Measurements from ENCODE around the gene WDR70. TPM values are rescaled to one million over a fixed set of nuclear protein-coding genes. Genes with fewer than 3 reads are reported as not detected.

The WDR70 gene
- total RNA-seq, 3 donors from 2014 or later (not counting 1 experiment from before 2014, with no cell fraction given): 36.3 to 47.0 (median 41.3) TPM

DNA sequence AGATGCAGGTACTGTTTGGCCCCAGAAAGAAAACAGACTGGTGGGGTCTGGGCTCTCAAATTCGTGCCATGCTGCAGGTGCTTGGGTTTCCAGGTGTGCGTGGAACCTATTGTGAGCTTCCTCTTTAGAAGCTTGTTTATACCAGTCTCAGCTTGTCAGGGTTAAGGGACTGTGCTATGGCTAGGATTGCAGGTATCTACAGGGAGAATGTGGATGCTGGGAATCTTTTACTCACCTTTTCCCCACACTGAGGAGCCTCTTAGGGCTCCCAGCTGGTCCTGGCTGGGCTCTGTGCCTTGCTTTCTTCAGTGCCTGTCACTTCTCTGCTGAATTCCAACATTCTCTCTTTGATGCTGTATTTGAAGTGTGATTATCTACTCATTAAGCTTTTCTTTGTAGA lies 111.8 kb downstream of the WDR70 start:
- Mint-ChIP-seq H3K27me3 (ENCODE audit: low read depth in 2 of 2) (no peaks in the 10 kb centered on the region), H3K4me1 (peaks cover 13 to 20% of the 10 kb centered on the region in 2 donors), H3K36me3 (peaks cover 14% of the 10 kb centered on the region), H3K9me3 (peaks cover 0 to 8% of the 10 kb centered on the region in 2 donors), H3K27ac (no peak overlapping the region), H3K4me3 (no peak overlapping the region)
- Histone ChIP-seq H3K27ac (ENCODE audit: low read length) (no peak overlapping the region), H3K4me3 (ENCODE audit: low read length) (no peak overlapping the region), H3K27me3 (ENCODE audit: control insufficient read depth, insufficient read depth, low read length) (no peaks in the 10 kb centered on the region), H3K36me3 (ENCODE audit: control insufficient read depth, insufficient read depth, low read length) (no peaks in the 10 kb centered on the region), H3K9me3 (ENCODE audit: control insufficient read depth, insufficient read depth, low read length) (no peaks in the 10 kb centered on the region), H3K4me1 (ENCODE audit: control insufficient read depth, insufficient read depth, low read length) (no peaks in the 10 kb centered on the region)
- WGBS (ENCODE audit: insufficient coverage): 100% methylated on average over 2 of the region's 2 CpGs
- intact Hi-C loops (cut with micrococcal nuclease): no loop called here
- ATAC-seq: no peak
- TF ChIP-seq CTCF (IDR thresholded peaks at IDR 0.05): no peak
- DNase-seq: no peak

DNA sequence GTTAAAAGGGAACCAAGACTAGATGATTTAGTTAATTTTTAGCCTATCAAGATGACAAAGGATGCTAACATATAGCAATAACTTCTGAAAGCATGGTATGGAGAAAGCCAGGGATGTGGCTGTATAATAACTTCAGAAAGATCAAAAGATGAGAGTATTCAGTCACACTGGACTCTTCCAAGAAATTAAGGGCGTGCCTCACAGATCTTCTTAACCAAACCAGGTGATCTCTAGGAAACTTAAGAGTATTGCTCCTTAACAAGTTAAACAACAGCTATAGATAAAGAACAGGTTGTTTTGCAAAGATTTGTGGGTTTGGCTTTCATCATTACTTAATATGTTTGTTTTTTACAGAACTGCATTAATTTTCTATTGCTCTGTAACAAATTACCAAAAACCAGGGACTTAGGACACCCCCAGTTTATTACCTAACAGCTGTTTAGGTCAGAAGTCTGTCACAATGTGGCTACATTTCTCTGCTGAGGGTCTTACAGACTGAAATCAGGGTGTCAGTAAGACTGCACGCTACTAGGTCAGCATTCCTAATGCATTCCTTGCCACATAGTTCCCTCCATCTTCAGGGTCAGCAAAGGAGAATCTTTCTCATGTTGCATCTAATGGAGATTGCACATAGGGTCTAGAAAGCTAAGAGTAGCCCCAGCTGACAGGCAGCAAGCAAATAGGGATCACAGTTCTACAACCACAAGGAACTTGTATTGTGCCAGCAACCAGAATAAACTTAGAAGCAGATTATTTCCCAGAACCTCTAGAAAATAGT lies 113.8 kb downstream of the WDR70 start:
- no peak overlapping the region for H3K4me3 ChIP-seq (ENCODE audit: low read length)
- no peaks in the 10 kb centered on the region for H3K4me1 ChIP-seq (ENCODE audit: control insufficient read depth, insufficient read depth, low read length)
- no peaks in the 10 kb centered on the region for H3K36me3 ChIP-seq (ENCODE audit: control insufficient read depth, insufficient read depth, low read length)
- Mint-ChIP-seq H3K4me1 (peaks cover 13 to 20% of the 10 kb centered on the region in 2 donors), H3K27me3 (ENCODE audit: low read depth in 2 of 2) (no peaks in the 10 kb centered on the region), H3K4me3 (no peak overlapping the region), H3K36me3 (peaks cover 10% of the 10 kb centered on the region), H3K27ac (no peak overlapping the region), H3K9me3 (peaks cover 0 to 8% of the 10 kb centered on the region in 2 donors)
- intact Hi-C loops (cut with micrococcal nuclease): no loop called here
- ATAC-seq: no peak
- 93% methylated on average over 1 of the region's 2 CpGs for WGBS (ENCODE audit: insufficient coverage)
- no peak overlapping the region for H3K27ac ChIP-seq (ENCODE audit: low read length)
- TF ChIP-seq CTCF (IDR thresholded peaks at IDR 0.05): no peak
- H3K9me3 ChIP-seq (ENCODE audit: control insufficient read depth, insufficient read depth, low read length): no peaks in the 10 kb centered on the region
- no peaks in the 10 kb centered on the region for H3K27me3 ChIP-seq (ENCODE audit: control insufficient read depth, insufficient read depth, low read length)
- DNase-seq: no peak

- no peaks in the 10 kb centered on the region for H3K27me3 Mint-ChIP-seq (ENCODE audit: low read depth in 2 of 2)
- no peaks in the 10 kb centered on the region for H3K36me3 ChIP-seq (ENCODE audit: control insufficient read depth, insufficient read depth, low read length)
- DNase-seq (no peak), ATAC-seq (no peak)
- no peaks in the 10 kb centered on the region for H3K27me3 ChIP-seq (ENCODE audit: control insufficient read depth, insufficient read depth, low read length)
- no peak for TF ChIP-seq CTCF (IDR thresholded peaks at IDR 0.05)
- no peaks in the 10 kb centered on the region for H3K9me3 Mint-ChIP-seq
- H3K4me1 Mint-ChIP-seq: peaks cover 4 to 14% of the 10 kb centered on the region in 2 donors
- no peak overlapping the region for H3K27ac ChIP-seq (ENCODE audit: low read length)
- peak overlapping the region; percentile 1 to 14 for H3K27ac Mint-ChIP-seq
- no peaks in the 10 kb centered on the region for H3K36me3 Mint-ChIP-seq
- no peaks in the 10 kb centered on the region for H3K9me3 ChIP-seq (ENCODE audit: control insufficient read depth, insufficient read depth, low read length)
- intact Hi-C loops (cut with micrococcal nuclease): no loop called here
- no peaks in the 10 kb centered on the region for H3K4me1 ChIP-seq (ENCODE audit: control insufficient read depth, insufficient read depth, low read length)
- H3K4me3 Mint-ChIP-seq: no peak overlapping the region
- no peak overlapping the region for H3K4me3 ChIP-seq (ENCODE audit: low read length)
Observed at GRCh38 chr5:37494756-37495155, 115.6 kb downstream of the WDR70 start.

GRCh38 chr5:37495210-37495609 lies 116.1 kb downstream of the WDR70 start:
- H3K4me1 ChIP-seq (ENCODE audit: control insufficient read depth, insufficient read depth, low read length): no peaks in the 10 kb centered on the region
- intact Hi-C loops (cut with micrococcal nuclease): no loop called here
- H3K27me3 ChIP-seq (ENCODE audit: control insufficient read depth, insufficient read depth, low read length): no peaks in the 10 kb centered on the region
- ATAC-seq (no peak), DNase-seq (no peak)
- Mint-ChIP-seq H3K4me3 (no peak overlapping the region), H3K36me3 (no peaks in the 10 kb centered on the region), H3K4me1 (peaks cover 4 to 11% of the 10 kb centered on the region in 2 donors), H3K9me3 (no peaks in the 10 kb centered on the region), H3K27me3 (ENCODE audit: low read depth in 2 of 2) (no peaks in the 10 kb centered on the region), H3K27ac (peak overlapping the region; percentile 1 to 14)
- TF ChIP-seq CTCF (IDR thresholded peaks at IDR 0.05): no peak
- WGBS (ENCODE audit: insufficient coverage): 100% methylated on average over 1 of the region's 2 CpGs
- H3K9me3 ChIP-seq (ENCODE audit: control insufficient read depth, insufficient read depth, low read length): no peaks in the 10 kb centered on the region
- no peaks in the 10 kb centered on the region for H3K36me3 ChIP-seq (ENCODE audit: control insufficient read depth, insufficient read depth, low read length)
- H3K27ac ChIP-seq (ENCODE audit: low read length): no peak overlapping the region
- H3K4me3 ChIP-seq (ENCODE audit: low read length): no peak overlapping the region
